OCI-LY1 (cell line): ENCODE results near the gene DGKD.

Experiments
- H2AFZ ChIP-seq: fragments of 200-600 bp; sonication (generic), shearing (Covaris generic); 2 replicates; pipeline ENCODE4 v1.6.0; 2014; ENCODE audit warnings: antibody characterized with exemption, mild to moderate bottlenecking, low read length
- H3F3A ChIP-seq: fragments of 200-600 bp; sonication (generic), shearing (Covaris generic); 2 replicates; pipeline ENCODE4 v1.6.0; 2014; ENCODE audit warnings: mild to moderate bottlenecking, antibody characterized with exemption, low read length, moderate library complexity; ENCODE audit not compliant: insufficient read depth
- H3K27ac ChIP-seq: fragments of 200-600 bp; sonication (generic); 2 replicates; pipeline ENCODE4 v1.5.1; 2014; ENCODE audit warnings: low read length, mixed run types, mild to moderate bottlenecking, low read depth; ENCODE audit not compliant: poor library complexity, severe bottlenecking
- H3K27me3 ChIP-seq: fragments of 200-600 bp; sonication (generic); 2 replicates; pipeline ENCODE4 v1.6.0; 2014; ENCODE audit warnings: antibody characterized with exemption, mild to moderate bottlenecking, low read length, moderate library complexity; ENCODE audit not compliant: insufficient read depth
- H3K36me3 ChIP-seq: fragments of 200-600 bp; sonication (generic); 2 replicates; pipeline ENCODE4 v1.6.1; 2014; ENCODE audit warnings: mild to moderate bottlenecking, antibody characterized with exemption, low read length, moderate library complexity, mixed read lengths; ENCODE audit not compliant: insufficient read depth
- H3K4me1 ChIP-seq: fragments of 200-600 bp; sonication (generic); 2 replicates; pipeline ENCODE4 v1.5.1; 2014; ENCODE audit warnings: mild to moderate bottlenecking, low read length, moderate library complexity; ENCODE audit not compliant: insufficient read depth, severe bottlenecking
- H3K4me2 ChIP-seq: fragments of 200-600 bp; sonication (generic), shearing (Covaris generic); 2 replicates; pipeline ENCODE4 v1.6.1; 2014; ENCODE audit warnings: low read length
- H3K4me3 ChIP-seq: fragments of 200-600 bp; sonication (generic); 2 replicates; pipeline ENCODE4 v1.5.1; 2014; ENCODE audit warnings: low read length, low read depth, mild to moderate bottlenecking, mixed read lengths; ENCODE audit not compliant: poor library complexity, severe bottlenecking
- H3K79me2 ChIP-seq: fragments of 200-600 bp; shearing (Covaris generic); 2 replicates; pipeline ENCODE4 v1.6.1; 2016; ENCODE audit warnings: mixed run types, low read length, mixed read lengths; ENCODE audit not compliant: insufficient read depth
- H3K9ac ChIP-seq: fragments of 200-600 bp; sonication (generic), shearing (Covaris generic); 2 replicates; pipeline ENCODE4 v1.6.1; 2014; ENCODE audit warnings: mild to moderate bottlenecking, low read length, mixed read lengths
- H3K9me2 ChIP-seq: fragments of 200-600 bp; sonication (generic), shearing (Covaris generic); 2 replicates; pipeline ENCODE4 v1.6.1; 2014; ENCODE audit warnings: low read depth, mild to moderate bottlenecking, low read length, mixed read lengths
- H3K9me3 ChIP-seq: fragments of 200-600 bp; shearing (Covaris generic); 2 replicates; pipeline ENCODE4 v1.6.1; 2014; ENCODE audit warnings: low read length, mixed read lengths
- H4K20me1 ChIP-seq: fragments of 200-600 bp; sonication (generic), shearing (Covaris generic); 2 replicates; pipeline ENCODE4 v1.6.0; 2016; ENCODE audit warnings: mild to moderate bottlenecking, low read length; ENCODE audit not compliant: insufficient read depth
- CTCF ChIP-seq: fragments of 200-600 bp; sonication (generic), shearing (Covaris generic); IDR thresholded peaks from 2 replicates; pipeline ENCODE4 v1.5.1; 2017; ENCODE audit warnings: mild to moderate bottlenecking, antibody characterized with exemption, low read length, moderate library complexity, mixed read lengths
- EZH2 ChIP-seq: fragments of 200-600 bp; sonication (generic), shearing (Covaris generic); IDR thresholded peaks from 2 replicates; pipeline ENCODE4 v1.8.0; 2017; ENCODE audit warnings: borderline replicate concordance, mixed run types, mild to moderate bottlenecking, antibody characterized with exemption, low read length, moderate library complexity, mixed read lengths

The DGKD gene

DNA sequence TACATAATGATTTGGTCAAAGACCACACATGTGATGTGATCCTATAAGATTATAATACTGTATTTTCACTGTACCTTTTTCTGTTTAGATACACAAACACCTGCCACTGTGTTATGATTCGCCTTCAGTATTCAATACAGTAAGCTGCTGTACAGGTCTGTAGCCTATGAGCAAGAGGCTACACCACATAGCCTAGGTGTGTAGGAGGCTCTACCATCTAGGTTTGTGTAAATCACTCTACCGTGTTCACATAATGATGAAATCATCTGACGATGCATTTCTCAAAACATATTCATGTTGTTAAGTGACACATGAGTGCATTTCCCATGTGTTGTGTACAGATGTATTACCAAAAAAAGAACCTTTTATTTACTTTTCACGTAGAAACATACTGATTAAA lies 137.8 kb downstream of the DGKD start:
- H3K9me3 ChIP-seq = no peaks in the 10 kb centered on the region
- H3K9me2 ChIP-seq = no peaks in the 10 kb centered on the region
- no peaks in the 10 kb centered on the region for H3K36me3 ChIP-seq
- no peak overlapping the region for H3K27ac ChIP-seq
- H3K9ac ChIP-seq = no peak overlapping the region
- no peak overlapping the region for H2AFZ ChIP-seq
- no peak for TF ChIP-seq EZH2
- TF ChIP-seq CTCF = no peak
- no peaks in the 10 kb centered on the region for H3F3A ChIP-seq
- H3K4me1 ChIP-seq = no peaks in the 10 kb centered on the region
- no peaks in the 10 kb centered on the region for H3K79me2 ChIP-seq
- no peak overlapping the region for H3K4me3 ChIP-seq
- no peaks in the 10 kb centered on the region for H3K27me3 ChIP-seq
- H3K4me2 ChIP-seq = no peak overlapping the region
- no peaks in the 10 kb centered on the region for H4K20me1 ChIP-seq

DNA sequence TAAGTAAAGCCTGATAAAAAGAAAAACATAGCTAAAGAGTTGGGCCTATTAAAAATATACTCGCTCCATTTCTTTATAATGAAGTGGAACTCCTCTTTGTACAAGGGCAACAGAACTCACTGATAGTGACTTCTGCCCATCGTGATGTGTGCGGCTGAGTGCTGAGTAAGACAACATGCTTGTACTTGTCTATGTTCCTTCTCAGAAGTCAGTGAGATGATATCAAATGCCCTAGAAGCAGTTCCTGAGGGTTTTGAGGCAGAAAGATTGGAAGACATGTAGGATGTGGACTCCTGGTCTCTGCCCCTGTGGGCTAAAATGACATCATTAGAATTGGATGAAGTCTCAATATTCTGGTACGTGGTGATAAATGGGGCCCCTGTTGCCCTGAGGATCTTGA lies 138.5 kb downstream of the DGKD start:
- no peaks in the 10 kb centered on the region for H4K20me1 ChIP-seq
- H3K4me1 ChIP-seq = peaks cover 2% of the 10 kb centered on the region
- H3K27me3 ChIP-seq = no peaks in the 10 kb centered on the region
- no peaks in the 10 kb centered on the region for H3F3A ChIP-seq
- no peaks in the 10 kb centered on the region for H3K9me2 ChIP-seq
- H3K27ac ChIP-seq = no peak overlapping the region
- H3K9ac ChIP-seq = no peak overlapping the region
- H3K4me2 ChIP-seq = no peak overlapping the region
- H3K79me2 ChIP-seq = no peaks in the 10 kb centered on the region
- TF ChIP-seq CTCF = no peak
- no peak for TF ChIP-seq EZH2
- no peaks in the 10 kb centered on the region for H3K9me3 ChIP-seq
- no peaks in the 10 kb centered on the region for H3K36me3 ChIP-seq
- H3K4me3 ChIP-seq = no peak overlapping the region
- H2AFZ ChIP-seq = no peak overlapping the region

DNA sequence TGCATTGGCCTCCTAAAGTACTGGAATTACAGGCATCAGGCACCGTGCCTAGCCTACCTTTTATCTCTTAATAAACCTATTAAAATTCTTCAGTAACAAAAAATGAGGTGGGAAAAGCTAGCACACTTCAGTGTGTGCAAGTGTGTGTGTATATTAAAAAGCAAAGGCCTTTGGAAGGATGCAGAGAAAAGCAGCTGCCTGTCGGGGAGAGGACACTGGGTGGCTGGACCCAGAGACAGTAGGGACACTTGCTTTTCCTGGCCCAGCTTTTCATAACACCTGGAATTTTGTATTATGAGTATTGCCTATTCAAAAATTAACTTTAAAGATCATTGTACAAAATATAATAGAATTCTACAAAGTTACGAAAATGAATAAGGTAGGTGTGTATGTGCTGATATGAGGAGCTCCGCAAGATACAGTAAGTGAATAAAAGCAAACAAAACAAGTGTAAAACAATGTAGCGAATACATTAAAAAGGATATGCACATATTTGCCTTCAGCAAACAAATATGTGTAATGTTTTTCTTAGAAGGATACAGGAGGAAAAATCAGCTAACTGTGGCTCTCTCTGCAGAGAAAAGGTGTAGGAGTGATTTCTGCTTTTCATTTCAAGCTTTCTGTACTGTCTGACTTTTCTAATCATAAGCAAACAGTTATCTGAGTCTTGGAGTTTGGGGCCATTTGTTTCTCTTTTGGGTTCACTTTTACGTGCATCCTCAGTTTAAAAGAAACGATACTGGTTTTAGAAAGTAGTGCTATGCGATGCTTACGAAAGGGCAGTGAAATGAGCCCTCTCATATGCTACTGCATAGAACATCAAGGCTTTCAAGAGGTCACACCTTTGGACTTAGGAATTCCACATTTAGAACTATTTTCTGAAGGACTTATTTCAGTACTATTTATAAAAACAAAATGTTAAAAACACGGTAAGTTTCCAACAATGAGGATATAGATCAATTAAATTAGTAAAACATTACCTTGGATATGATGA lies 141.5 kb downstream of the DGKD start:
- no peak for TF ChIP-seq CTCF
- TF ChIP-seq EZH2 = no peak
- H3K4me3 ChIP-seq = no peak overlapping the region
- H4K20me1 ChIP-seq = no peaks in the 10 kb centered on the region
- H3K4me2 ChIP-seq = no peak overlapping the region
- no peak overlapping the region for H2AFZ ChIP-seq
- H3K4me1 ChIP-seq = peaks cover 9% of the 10 kb centered on the region
- H3K9ac ChIP-seq = no peak overlapping the region
- H3K27ac ChIP-seq = no peak overlapping the region
- H3K9me2 ChIP-seq = no peaks in the 10 kb centered on the region
- H3K9me3 ChIP-seq = no peaks in the 10 kb centered on the region
- no peaks in the 10 kb centered on the region for H3F3A ChIP-seq
- H3K27me3 ChIP-seq = no peaks in the 10 kb centered on the region
- H3K36me3 ChIP-seq = no peaks in the 10 kb centered on the region
- no peaks in the 10 kb centered on the region for H3K79me2 ChIP-seq
